Erythroblast (primary cell): ENCODE data around the gene SLPI.

Source experiments
- DNase-seq, 2 experiments: peaks; one replicate each; lab custom pipeline; 2025; lab: John Stamatoyannopoulos, UW
- GATA1 ChIP-seq: IDR thresholded peaks from 2 replicates; pipeline ENCODE4 v1.6.1; 2011; ENCODE audit warnings: low read depth, mild to moderate bottlenecking, control low read depth, low read length, moderate library complexity
- POLR2A ChIP-seq: IDR thresholded peaks from 2 replicates; pipeline ENCODE4 v1.6.1; 2011; ENCODE audit warnings: mild to moderate bottlenecking, low read length

The SLPI gene

DNA sequence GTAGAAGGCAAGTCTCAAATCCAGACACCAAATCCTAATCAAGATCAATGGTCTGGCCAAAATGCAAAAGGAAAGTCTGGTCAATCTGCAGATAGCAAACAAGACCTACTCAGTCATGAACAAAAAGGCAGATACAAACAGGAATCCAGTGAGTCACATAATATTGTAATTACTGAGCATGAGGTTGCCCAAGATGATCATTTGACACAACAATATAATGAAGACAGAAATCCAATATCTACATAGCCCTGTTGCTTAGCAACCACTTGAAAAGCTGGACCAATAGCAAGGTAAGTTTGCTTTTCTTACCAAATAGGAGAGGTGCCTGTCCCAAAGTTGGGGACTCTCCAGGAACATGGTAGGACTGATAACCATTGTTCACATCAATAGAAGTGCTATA is 31.2 kb downstream of the SLPI start:
- TF ChIP-seq GATA1 (no peak), POLR2A (no peak)
- DNase-seq = no peak

- TF ChIP-seq POLR2A (no peak), GATA1 (no peak)
- DNase-seq = no peak
Measured at GRCh38 chr20:45221076-45221475, 33.3 kb downstream of the SLPI start, which contains the start of gene SEMG2. TSS of gene SEMG2 (plus strand) at chr20:45221373. CDS start at chr20:45221390, 17 bp downstream.

GRCh38 chr20:45218636-45219035 is 35.7 kb downstream of the SLPI start:
- TF ChIP-seq GATA1 = no peak
- no peak for TF ChIP-seq POLR2A
- no peak for DNase-seq

DNA sequence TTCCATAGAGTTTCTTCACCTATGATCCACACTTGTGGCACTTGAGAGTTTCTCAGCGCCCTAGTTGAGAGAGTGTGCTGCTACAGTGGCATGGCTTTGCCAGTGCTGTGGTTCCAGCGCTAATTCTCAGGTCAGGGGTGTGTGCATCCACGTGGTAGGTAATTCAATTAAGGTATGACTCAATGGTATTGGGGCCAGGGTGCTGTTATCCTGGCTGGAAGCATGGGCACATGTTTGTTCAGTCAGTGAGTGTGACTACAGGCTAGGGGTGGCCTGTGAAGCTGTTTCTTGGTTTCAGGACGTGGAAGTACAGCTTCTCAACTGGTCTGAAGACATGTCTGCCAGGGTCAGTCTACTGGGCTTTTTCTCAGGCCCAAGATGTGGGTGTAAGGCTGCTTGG is 36.2 kb downstream of the SLPI start:
- TF ChIP-seq GATA1 (no peak), POLR2A (no peak)
- no peak for DNase-seq

- no peak for DNase-seq
- TF ChIP-seq GATA1 = no peak
Measured at GRCh38 chr20:45212836-45213235, 41.5 kb downstream of the SLPI start.

- no peak for TF ChIP-seq POLR2A
- no peak for TF ChIP-seq GATA1
- DNase-seq = no peak
Measured at GRCh38 chr20:45211569-45212474, 42.5 kb downstream of the SLPI start.

DNA sequence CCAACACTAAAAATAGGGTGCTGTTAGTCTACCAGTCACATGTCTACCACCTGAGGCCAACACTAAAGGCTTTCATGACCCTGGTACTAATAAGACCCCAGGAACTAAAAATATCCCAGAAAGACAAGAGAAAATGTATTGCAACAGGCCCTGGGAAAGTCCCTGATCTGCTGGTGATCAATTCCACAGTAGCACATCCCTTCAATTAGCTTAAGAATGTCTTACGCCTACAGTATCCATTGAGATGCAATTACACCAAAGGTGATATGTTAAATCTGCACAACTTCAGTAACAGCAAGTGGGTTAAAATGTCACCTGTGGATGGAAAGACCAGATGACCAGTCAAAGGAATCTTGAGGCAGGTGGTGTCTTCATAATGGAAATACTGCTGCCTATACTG is 44.4 kb downstream of the SLPI start:
- DNase-seq = no peak
- TF ChIP-seq POLR2A (no peak), GATA1 (no peak)

DNA sequence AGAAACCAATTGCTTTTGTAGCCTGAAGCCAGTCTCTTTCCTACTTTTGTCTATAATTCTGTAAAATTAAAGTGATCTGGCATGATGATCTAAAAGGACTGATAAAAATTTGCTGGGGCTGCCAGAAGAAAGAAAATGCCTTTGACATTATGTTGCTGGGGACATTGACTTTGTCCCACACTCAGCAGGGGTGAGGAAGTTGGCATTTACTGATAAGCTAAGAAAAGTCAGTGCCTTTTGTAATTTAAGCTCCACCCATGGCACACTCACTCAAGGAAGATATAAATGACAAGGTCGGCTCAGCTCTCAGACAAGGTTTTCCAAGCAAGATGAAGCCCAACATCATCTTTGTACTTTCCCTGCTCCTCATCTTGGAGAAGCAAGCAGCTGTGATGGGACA is 47.6 kb downstream of the SLPI start, which contains the start of gene SEMG1:
Gene SEMG1, plus strand, starts transcription at position 309 of the 400 bp plus-strand sequence. Its CDS starts 21 bp downstream, at position 330.
- no peak for TF ChIP-seq POLR2A
- TF ChIP-seq GATA1 = no peak
- no peak for DNase-seq
